ACC112 (cell line): ENCODE results near the gene NUP205.

Experiments
- H2AFZ ChIP-seq: fragments of 200-600 bp; sonication (generic); one replicate; pipeline ENCODE4 v1.6.0; 2017; ENCODE audit warnings: antibody characterized with exemption, low read length; ENCODE audit not compliant: unreplicated experiment
- H3K27ac ChIP-seq: fragments of 200-600 bp; sonication (generic); 2 replicates; pipeline ENCODE4 v1.5.1; 2014; ENCODE audit warnings: low read depth, mild to moderate bottlenecking, antibody characterized with exemption, low read length, moderate library complexity
- H3K27me3 ChIP-seq: fragments of 200-600 bp; sonication (generic); 2 replicates; pipeline ENCODE4 v1.6.1; 2014; ENCODE audit warnings: mild to moderate bottlenecking, antibody characterized with exemption, low read length, moderate library complexity, mixed read lengths; ENCODE audit not compliant: insufficient read depth
- H3K36me3 ChIP-seq: fragments of 200-600 bp; sonication (generic); 2 replicates; pipeline ENCODE4 v1.6.1; 2016; ENCODE audit warnings: mild to moderate bottlenecking, antibody characterized with exemption, low read length, moderate library complexity, mixed read lengths; ENCODE audit not compliant: insufficient read depth
- H3K4me1 ChIP-seq: fragments of 200-600 bp; sonication (generic); one replicate; pipeline ENCODE4 v1.6.1; 2016; ENCODE audit warnings: low read length, mixed read lengths; ENCODE audit not compliant: insufficient read depth, unreplicated experiment, control insufficient read depth
- H3K4me3 ChIP-seq: fragments of 200-600 bp; sonication (generic); 2 replicates; pipeline ENCODE4 v1.5.1; 2014; ENCODE audit warnings: mild to moderate bottlenecking, low read depth, low read length
- H3K79me2 ChIP-seq: fragments of 200-600 bp; sonication (generic); one replicate; pipeline ENCODE4 v1.6.0; 2016; ENCODE audit warnings: low read length; ENCODE audit not compliant: control insufficient read depth, unreplicated experiment, insufficient read depth

Gene NUP205

DNA sequence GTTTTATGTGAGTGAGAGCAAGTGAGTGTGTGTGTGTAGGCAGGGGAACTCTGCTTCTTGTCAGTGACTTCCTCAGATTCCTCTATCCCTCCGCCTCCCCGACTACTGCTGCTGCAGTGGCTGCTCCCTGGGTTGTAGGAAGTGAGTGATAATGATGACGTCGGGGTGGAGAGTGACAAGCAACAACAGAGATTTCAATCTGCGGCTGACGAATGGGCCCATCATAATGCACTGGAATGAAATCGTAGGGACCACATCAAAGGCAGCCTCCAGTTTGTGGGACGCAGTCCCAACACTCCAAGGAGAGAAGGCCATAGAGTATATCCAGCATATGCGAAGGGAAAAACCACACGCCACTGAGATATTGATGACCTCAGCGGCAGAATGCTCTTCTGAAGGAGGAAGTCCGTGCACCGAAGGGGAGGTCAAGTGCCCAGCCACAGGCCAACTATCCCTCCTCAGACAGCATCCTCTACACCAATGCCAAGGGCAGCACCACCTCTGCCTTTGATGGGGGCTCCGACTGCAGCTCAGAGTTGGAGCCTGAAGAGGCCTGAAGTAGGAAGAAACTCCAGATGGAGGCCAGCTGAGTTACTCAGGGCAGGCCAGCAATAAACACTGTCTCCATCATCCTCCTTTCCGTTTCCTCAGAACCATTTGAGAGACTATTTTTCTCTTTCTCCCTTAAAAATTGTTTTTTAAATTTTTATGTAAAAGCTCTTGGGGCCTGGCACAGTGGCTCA lies 93.3 kb downstream of the NUP205 start:
- no peak overlapping the region for H3K4me3 ChIP-seq
- no peak overlapping the region for H2AFZ ChIP-seq
- no peaks in the 10 kb centered on the region for H3K79me2 ChIP-seq
- H3K27ac ChIP-seq, result no peak overlapping the region
- no peaks in the 10 kb centered on the region for H3K4me1 ChIP-seq
- H3K36me3 ChIP-seq, result peaks cover 10% of the 10 kb centered on the region
- no peaks in the 10 kb centered on the region for H3K27me3 ChIP-seq

DNA sequence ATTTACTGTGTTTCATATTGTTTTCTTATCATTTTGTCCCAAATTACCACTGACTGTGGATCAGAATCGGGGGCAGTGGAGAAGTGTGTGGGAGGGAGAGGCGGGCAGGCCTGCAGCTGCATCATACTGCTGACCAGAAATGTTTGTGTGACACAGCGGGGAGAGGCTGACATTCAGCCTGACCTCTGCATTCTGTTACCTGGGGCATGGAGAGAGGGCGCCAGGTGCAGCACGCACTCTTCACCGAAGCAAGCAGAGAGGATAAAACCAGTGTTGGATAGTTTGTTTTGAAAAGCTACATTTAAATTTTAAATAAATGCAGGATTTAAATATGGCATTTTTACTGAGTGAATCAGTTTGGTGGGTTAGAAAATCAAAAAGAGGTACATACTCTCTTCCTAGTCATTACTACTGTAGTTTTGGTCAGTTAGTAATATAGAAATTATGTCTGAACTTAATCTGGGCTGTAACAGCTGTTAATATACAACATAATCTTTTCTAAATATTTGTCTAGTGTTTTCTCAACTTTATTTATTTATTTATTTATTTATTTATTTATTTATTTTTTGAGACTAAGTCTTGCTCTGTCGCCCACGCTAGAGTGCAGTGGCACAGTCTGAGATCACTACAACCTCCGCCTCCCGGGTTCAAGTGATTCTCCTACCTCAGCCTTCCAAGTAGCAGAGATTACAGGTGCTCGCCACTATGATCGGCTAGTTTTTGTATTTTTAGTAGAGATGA lies 95.8 kb downstream of the NUP205 start:
- H3K4me1 ChIP-seq, result no peaks in the 10 kb centered on the region
- H3K36me3 ChIP-seq, result peaks cover 3% of the 10 kb centered on the region; the same call in 1 of the 2 replicates
- H3K27me3 ChIP-seq, result no peaks in the 10 kb centered on the region
- H3K4me3 ChIP-seq, result no peak overlapping the region
- H3K27ac ChIP-seq, result no peak overlapping the region
- no peaks in the 10 kb centered on the region for H3K79me2 ChIP-seq
- no peak overlapping the region for H2AFZ ChIP-seq

DNA sequence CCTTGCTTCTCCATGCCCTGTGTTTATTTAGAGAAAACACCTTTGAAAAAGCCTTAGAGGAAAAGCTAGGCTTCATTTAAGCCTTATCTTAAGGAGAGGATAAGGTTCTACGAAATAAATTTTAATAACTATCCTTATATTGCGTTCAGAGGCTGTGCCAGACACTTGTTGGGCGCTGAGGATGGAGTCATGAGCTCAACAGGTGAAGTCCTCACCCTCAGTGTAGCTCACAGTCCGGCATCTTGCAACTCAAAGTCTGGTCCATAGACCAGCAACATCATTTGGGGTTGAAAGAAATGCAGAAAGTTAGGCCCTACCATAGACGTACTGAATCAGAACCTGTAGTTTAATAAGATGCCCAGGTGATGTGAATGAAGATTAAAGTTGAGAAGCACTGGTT lies 100.8 kb downstream of the NUP205 start:
- no peak overlapping the region for H3K4me3 ChIP-seq
- peaks cover 6% of the 10 kb centered on the region for H3K79me2 ChIP-seq
- H3K4me1 ChIP-seq, result peaks cover 3% of the 10 kb centered on the region
- H3K36me3 ChIP-seq, result no peaks in the 10 kb centered on the region
- H3K27ac ChIP-seq, result no peak overlapping the region
- no peak overlapping the region for H2AFZ ChIP-seq
- no peaks in the 10 kb centered on the region for H3K27me3 ChIP-seq

DNA sequence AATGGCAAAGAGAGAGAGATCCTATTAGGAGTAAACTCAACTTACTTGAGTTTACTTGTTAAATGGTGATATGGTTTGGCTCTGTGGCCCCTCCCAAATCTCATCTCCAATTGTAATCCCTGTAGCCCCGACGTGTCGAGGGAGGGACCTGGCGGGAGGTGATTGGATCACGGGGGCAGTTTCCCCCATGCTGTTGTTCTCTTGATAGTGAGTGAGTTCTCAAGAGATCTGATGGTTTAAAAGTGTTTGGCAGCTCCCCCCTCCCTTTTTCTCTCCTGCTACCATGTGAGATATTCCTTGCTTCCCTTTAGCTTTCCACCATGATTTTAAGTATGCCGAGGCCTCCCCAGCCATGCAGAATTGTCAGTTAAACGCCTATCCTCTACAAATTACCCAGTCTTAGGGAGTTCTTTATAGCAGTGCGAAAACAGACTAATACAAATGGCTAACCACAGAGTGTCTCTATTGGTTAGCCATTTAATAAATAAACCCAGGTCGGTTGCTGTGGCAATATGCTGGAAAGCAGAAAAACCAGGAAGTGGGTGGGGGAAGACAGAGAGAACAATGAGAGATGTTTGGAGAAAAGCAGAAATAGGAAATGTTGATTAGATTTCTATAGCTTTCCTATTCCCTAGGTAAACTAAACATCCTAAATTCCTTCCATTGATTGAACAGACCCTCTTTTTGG lies 101.6 kb downstream of the NUP205 start:
- H3K27ac ChIP-seq, result no peak overlapping the region
- peaks cover 14% of the 10 kb centered on the region for H3K79me2 ChIP-seq
- H3K4me1 ChIP-seq, result peaks cover 8% of the 10 kb centered on the region
- H3K4me3 ChIP-seq, result no peak overlapping the region
- H2AFZ ChIP-seq, result no peak overlapping the region
- no peaks in the 10 kb centered on the region for H3K36me3 ChIP-seq
- H3K27me3 ChIP-seq, result no peaks in the 10 kb centered on the region

DNA sequence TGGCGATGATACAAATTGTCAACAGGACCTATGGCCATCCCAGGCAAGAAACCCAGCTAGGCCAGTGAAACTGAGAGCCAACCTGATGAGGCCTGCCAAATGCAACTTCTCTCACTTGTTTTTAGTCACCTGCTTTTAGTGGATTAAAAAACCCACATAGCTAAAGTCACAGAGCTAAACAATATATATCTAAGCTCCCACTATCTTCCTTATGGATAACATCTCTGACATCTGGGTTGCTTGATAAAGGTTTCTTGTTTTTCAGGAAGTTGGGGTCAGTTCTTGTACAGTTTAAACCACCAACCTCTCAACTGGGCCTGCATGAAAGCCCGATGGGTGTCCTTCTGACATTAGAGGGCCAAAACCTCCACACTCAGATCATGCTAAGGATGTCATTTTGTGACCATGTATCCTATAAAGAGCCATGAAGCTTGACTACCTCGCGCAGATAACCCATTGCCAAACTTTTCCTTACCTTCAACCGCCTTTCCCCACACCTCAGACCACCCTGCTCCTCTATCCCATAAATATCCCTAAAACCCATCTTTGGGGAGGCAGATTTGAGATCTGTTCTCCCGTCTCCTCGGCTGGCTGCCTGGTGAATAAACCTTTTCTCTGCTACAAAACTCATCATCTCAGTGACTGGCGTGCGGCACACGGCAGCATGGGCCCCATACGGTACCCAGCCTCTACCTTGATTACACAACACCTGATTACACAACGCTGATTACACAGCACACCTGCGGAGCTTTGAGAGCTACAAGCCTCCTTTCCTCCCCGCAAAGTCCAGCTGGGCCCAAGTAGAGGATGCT lies 103.8 kb downstream of the NUP205 start:
- H3K4me3 ChIP-seq, result peak overlapping the region; percentile 97
- peaks cover 36% of the 10 kb centered on the region for H3K79me2 ChIP-seq
- H3K36me3 ChIP-seq, result no peaks in the 10 kb centered on the region
- no peaks in the 10 kb centered on the region for H3K27me3 ChIP-seq
- H2AFZ ChIP-seq, result peak overlapping the region; percentile 89
- H3K4me1 ChIP-seq, result peaks cover 21% of the 10 kb centered on the region
- H3K27ac ChIP-seq, result peak overlapping the region; percentile 98

DNA sequence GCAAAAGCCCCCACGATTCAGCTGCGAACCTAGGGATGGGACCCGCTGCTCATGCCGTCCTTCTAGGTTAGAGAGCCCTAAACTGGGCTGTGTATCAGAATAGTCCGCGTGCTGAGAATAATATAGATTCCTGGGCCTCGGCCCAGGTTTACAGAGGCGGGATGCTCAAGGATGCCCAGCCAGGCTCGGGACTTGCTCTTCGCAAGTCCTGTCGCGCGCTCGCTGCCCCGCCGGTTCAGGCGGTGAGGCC lies 104.3 kb downstream of the NUP205 start:
- H3K27ac ChIP-seq, result peak overlapping the region; percentile 98
- peaks cover 41% of the 10 kb centered on the region for H3K79me2 ChIP-seq
- peak overlapping the region; percentile 97 for H3K4me3 ChIP-seq
- no peaks in the 10 kb centered on the region for H3K27me3 ChIP-seq
- H3K36me3 ChIP-seq, result no peaks in the 10 kb centered on the region
- peak overlapping the region; percentile 89 for H2AFZ ChIP-seq
- peaks cover 25% of the 10 kb centered on the region for H3K4me1 ChIP-seq

DNA sequence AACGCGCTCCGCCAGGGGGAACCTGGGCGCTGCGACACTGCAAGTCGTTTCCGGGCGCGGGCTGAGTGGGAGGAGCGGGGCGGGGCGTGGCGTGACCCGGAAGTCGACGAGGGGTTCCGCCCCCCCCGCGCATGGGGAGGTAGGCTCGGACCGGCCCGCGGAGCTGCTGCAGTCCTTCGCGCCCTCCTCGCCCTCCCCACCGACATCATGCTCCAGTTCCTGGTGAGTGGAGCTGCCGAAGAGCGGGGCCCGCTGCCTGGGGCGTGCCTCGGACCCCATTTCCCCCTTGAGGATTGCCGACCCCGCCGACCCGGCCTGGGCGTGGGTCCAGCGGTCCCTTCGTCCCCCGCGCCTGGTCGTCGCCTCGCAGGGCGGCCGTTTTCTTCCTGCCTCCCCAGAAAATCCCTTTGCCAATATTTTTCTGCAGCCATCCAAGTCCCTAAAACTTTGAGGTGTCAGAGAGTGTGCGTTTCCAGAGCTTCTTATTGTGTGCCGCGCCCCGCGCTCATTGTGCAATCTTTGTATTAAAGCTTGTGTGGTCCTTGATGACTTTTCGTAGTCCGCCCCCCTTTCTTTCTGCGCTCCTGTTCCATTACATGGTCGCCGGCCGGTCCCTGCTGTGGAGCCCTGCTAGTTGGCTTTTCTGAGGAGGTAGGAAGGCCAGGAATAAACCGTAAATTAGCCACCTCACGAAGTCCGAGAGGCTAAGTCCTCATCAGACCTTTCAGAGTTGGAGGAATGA lies 104.8 kb downstream of the NUP205 start, which contains the start of gene STMP1:
Gene STMP1, plus strand, starts transcription at position 142 of the 742 bp plus-strand sequence.
- peak within 1 kb of the TSS; percentile 98 for H3K27ac ChIP-seq
- no peaks in the 10 kb centered on the region for H3K36me3 ChIP-seq
- peaks cover 25% of the 10 kb centered on the region for H3K4me1 ChIP-seq
- peak within 1 kb of the TSS; percentile 90 for H2AFZ ChIP-seq
- no peaks in the 10 kb centered on the region for H3K27me3 ChIP-seq
- peaks cover 45% of the 10 kb centered on the region for H3K79me2 ChIP-seq
- H3K4me3 ChIP-seq, result peak within 1 kb of the TSS; percentile 97

DNA sequence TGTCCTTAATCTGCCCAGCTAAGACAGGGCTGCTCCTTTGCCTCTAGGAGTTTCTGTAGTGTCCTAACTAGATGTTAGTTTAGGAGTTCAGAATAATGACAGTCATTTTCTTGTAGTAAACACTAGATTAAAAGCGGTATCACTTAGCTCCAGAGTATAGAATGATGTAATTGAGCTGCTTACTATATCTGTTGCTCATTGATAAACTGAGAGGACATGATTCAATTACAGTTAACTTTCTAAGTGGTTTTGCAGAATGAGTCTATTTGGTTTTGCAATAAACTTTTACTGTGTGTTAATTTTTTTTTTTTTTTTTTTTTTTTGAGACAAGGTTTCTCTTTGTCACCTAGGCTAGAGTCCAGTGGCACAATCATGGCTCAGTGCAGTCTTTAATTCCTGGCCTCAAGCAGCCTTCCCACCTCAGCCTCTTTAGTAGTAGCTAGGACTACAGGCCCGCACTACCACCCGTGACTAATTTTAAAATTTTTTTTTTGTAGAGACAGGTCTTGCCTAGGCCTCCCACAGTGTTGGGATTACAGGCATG lies 106.4 kb downstream of the NUP205 start:
- peaks cover 27% of the 10 kb centered on the region for H3K4me1 ChIP-seq
- no peak overlapping the region for H2AFZ ChIP-seq
- peak overlapping the region; percentile 98 for H3K27ac ChIP-seq
- no peaks in the 10 kb centered on the region for H3K36me3 ChIP-seq
- peak overlapping the region; percentile 97 for H3K4me3 ChIP-seq
- H3K27me3 ChIP-seq, result no peaks in the 10 kb centered on the region
- peaks cover 61% of the 10 kb centered on the region for H3K79me2 ChIP-seq

DNA sequence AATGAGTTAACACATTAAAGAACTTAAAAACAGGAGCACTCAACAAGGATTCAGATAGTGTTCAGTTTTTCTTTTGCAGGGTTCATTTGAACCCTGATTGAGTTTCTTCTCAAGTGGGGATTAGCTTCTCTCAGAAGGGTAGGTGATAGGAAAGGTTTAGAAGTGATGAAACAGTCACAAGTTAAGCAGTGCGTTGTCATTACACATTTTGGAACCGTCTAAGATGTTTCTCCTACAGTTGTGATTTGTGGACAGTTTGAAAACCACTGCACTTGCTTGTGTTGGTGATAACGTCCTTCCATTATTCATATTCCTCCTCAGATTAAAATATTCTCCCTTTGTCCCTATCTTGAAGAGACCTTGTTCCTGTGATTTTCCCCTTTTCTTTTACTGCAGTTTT lies 107.3 kb downstream of the NUP205 start:
- Histone ChIP-seq H3K27me3 (no peaks in the 10 kb centered on the region), H3K4me1 (peaks cover 37% of the 10 kb centered on the region), H3K36me3 (no peaks in the 10 kb centered on the region), H3K27ac (peak overlapping the region; percentile 98), H2AFZ (no peak overlapping the region), H3K79me2 (peaks cover 70% of the 10 kb centered on the region), H3K4me3 (peak overlapping the region; percentile 97; the same call in 1 of the 2 replicates)
